NCI-H2227 (cell line): Measurements from ENCODE around the gene IL21.
"Not testable (repeated sequence)": the region's sequence is repeated elsewhere in the genome, so short reads cannot be mapped to it uniquely, and the experiment has no call there.

Experiments used
- DNase-seq: peaks from one replicate; lab custom pipeline; 2025; ENCODE audit not compliant: unreplicated experiment; lab: John Stamatoyannopoulos, UW

IL21 gene

DNA sequence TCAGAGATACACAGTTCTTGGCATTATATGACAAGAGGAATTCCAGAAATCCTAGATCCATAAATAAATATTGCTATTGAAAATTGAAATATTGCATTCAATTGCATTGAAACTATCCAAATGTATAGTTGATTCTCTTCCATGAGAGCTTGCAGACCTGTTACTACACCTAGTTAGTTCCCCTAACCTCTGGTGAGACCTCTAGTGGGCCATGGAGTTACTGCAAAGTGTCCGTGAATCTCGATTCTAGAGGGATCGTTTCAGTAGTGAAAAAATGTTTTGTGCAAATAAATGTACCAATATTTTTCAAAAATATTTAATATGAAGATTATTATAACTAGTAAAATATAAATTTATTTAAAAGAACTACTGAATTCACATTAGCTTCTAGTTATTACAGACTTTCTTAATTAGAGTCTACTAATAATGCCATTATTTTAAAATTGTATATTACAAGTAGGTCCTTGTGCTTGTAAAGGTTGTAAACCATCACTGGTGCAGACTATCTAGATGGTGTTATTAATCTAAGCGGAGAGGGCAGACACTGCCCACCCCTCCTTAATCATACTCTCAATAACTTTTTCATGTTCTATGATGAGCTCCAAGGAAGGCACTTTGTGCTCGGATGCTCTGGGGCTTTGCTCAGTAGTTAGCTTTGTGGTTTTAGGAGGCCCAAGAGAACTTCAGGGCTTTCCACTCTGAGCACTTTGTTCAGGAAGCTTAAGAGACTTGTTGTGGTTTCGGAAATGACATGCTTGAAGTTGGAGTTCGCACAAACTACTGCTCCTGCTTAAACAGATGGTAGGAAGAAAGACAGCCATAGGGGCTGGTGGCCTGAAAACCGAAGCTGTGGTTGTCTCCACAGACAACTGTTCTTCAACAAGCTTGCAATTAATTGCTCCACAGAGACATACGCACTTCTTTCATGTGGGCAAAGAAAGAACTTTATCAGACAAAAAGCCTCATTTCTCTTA is 42.8 kb downstream of the IL21 start:
- DNase-seq, result peak; percentile 45

DNA sequence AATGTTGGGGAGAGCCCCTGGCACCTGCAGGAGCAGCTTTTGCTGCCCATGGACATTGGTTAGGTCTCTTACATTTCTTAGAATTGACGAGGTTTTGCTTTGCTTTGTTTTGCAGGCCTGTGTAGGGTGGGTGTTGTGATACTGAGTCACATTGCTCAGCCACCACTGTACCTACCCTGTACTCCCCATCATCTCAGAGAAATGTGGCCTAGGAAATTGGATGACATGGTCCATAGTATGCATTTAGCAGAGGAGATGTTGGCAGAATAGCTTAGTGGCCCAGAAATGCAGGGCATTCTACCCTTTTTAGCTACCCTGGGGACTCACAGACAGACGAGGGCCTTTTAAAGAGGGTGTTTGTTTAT is 43.7 kb downstream of the IL21 start:
- no peak for DNase-seq

DNA sequence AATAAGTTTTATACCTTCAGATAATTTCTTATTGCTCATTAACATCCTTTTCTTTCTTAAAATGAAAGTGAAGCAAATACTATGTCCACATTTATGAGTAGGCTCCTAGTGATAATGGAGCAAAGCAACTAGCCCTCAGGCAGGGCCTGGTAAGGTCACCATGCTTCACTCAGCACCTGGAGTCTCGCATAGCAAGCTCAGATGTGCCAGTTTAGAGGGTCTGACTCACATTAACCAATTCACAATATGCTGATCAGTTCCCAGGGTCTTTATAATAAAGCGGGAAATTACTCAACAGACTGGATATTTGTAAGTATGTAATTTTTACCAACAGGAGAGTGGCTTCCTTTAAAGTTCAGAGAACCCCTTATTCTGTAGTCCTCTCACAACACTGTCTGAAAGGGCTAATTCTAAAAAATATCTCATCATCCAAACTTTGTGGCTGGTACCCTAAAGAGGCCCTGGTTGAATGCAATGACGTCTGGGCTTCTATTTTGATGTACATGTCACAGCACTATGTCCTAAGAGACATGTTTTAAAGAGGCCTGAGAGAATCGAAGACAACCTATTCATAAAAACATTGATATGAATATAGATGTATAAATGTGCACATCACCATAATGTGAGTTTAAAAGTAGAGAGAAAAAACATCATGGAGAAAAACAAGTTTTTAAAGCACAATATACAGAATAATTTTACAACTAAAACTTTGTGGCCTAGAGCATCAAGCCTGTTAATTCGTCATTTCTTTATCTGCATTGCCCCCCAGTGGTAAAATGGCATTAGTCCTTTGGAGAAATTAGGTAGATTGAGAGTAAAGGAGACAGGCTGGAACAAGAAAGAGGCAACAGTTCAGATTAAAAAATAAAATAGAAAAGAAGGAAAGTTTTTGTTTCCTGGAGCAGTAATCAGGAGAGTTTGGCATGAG is 44.3 kb downstream of the IL21 start:
- no peak for DNase-seq

DNA sequence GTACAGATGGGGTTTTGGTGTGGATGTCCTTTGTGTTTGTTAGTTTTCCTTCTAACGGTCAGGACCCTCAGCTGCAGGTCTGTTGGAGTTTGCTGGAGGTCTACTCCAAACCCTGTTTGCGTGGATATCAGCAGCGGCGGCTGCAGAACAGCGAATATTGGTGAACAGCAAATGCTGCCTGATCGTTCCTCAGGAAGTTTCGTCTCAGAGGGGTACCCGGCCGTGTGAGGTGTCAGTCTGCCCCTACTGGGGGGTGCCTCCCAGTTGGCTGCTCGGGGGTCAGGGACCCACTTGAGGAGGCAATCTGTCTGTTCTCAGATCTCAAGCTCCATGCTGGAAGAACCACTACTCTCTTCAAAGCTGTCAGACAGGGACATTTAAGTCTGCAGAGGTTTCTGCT is 46.5 kb downstream of the IL21 start:
- not testable (repeated sequence) for DNase-seq

DNA sequence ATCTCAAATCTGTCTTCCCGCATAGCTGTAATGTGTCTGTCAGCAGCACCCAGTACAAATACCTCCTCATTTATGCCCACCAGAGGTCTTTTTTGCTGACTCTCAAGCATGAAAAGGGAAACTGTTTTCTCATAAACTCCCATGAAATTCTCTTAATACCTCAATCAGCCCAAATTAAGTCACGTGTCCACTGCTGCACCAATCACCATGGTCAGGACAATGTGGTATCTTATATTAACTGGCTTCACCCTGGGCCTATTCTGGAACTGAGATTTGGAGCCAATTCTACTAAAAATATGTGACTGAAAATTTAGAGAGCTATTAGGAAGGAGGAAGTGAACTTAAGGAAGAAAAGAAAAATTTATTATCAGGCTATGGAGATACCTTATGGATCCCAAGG is 58.4 kb downstream of the IL21 start:
- DNase-seq, result no peak
